HG03039 (cell line): ENCODE results near the gene WDR45B.
"Not testable (repeated sequence)": the region's sequence is repeated elsewhere in the genome, so short reads cannot be mapped to it uniquely, and the experiment has no call there.

Source experiments
- ATAC-seq: cut with Tn5 transposase; IDR thresholded peaks from one replicate; pipeline ENCODE4 v1.9.1; 2021; ENCODE audit warnings: mild to moderate bottlenecking, moderate library complexity; ENCODE audit not compliant: unreplicated experiment

WDR45B gene

DNA sequence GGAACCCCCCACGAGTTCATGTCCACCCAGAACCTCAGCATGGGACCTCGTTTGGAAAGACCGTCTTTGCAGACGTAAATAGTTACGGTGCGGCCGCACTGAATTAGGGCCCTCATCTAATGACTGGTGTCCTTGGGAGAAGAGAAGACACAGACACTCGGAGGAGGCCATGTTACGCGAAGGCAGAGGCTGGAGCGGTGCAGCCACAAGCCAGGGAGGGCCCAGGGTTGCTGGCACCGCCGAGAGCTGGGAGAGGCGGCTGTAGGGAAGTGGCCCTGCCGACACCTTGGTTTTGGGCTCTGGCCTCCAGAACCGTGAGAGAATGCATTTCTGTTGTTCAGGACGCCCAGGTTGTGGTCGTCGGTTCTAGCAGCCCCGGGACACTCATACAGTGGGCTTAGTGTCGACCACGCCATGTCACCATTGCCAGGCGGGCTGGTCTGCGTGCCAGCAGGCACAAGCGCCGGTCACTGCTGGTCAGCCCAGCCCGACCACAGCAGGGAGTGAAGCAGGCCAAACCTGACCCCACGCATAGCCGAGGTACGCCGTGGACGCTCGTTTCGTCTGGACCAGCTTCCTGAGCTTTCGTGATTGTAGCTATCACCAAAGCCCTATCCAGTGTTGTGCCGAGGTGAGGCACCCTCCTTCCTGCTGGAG lies 10.7 kb upstream of the WDR45B start:
- no peak for ATAC-seq

DNA sequence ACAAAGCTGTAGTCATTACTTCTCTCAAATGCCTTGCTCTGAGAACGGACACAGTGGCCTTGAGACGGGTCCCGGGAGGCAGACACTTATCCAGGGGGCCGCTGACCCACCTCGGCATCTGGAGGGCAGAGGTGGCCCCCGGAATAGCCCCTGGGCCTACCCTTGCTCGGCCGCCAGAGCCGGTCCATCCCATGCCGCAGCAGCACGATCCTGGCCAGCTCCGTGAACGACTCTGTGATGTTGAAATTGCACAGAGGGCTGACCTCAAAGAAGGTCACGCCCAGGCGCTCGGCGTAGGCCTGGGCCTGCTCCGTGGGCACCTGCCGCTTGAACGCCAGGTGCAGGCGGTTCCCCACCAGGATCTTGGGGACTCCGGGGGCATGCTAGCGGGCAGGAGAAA lies 10.1 kb upstream of the WDR45B start:
- no peak for ATAC-seq

DNA sequence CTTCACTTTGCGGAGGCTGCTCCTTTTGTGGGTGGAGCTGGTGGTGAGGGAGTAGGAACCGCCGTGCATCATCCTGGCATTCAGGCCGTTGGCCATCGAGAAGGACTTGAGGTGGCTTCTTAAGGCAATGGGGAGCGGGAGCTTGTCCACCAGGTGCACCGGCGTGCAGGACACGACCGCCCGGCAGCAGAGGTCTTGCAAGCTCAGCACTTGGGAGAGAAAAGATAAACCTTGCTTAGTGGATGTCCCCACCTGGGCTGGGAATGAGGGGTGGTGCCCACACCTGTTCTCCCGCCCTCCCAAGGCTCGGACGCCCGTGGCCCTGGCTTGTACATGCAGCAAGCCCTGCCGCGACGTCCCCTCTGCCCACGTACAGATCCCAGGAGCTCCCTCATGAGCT lies 9.7 kb upstream of the WDR45B start:
- ATAC-seq = no peak

DNA sequence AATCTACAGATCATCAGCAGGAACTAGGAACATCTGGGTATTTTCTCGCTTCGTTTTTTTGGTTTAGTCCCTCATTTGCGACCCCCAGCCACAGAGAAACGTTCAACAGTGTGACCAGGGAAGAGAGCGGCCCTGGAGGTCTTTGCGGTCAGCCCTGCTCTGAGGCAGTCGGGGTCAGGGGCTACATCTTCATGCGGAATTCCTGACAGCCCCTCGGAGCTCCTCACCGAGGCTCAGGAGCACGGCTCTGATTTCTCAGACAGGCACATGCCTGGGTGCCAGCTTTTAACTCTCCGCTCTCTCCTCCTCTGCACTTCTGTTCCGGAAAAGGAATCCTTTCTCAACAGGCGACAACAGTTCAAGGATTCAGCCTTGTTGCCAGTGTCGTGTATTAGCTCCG lies 8.0 kb upstream of the WDR45B start:
- no peak for ATAC-seq

DNA sequence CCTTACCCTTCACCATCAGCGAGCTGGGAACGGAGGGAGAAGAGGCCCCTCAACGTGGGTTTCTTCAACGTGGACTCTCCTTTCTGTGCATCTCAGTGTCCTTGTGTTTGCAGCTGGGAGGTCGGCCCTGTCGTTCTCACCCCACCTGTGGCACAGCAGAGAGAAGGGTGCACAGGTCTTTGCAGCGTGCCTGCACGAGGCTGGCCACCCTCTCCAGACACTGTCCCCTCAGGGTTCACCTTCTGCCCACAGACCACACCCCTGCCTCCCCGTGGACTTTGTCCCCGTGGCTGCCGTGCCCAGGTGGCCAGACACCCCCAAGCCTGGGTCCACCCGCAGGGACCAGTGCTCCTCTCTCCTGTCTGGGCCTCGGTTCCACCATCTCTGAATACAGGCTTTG lies 7.3 kb upstream of the WDR45B start:
- ATAC-seq = no peak

DNA sequence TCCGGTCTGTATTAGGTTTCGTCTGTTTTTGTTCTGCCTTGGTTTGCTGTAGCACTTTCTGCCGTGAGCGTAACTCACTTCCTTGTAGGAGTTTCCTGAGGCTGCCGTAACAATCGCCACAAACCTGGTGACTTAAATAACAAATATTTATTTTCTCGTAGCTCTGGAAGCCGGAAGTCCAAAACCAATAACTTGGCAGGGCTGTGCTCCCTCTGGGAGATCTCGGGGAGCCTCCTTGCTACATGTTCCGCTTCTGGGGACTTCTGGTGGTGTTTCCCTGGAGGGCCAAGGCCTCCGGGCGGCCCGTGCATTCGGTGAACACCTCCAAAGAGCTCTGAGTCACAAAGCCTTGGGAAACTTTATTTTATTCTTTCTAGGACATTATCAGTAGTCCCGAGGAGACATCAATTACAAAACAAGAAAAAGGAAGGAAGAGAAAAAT lies 6.8 kb upstream of the WDR45B start:
- no peak for ATAC-seq

DNA sequence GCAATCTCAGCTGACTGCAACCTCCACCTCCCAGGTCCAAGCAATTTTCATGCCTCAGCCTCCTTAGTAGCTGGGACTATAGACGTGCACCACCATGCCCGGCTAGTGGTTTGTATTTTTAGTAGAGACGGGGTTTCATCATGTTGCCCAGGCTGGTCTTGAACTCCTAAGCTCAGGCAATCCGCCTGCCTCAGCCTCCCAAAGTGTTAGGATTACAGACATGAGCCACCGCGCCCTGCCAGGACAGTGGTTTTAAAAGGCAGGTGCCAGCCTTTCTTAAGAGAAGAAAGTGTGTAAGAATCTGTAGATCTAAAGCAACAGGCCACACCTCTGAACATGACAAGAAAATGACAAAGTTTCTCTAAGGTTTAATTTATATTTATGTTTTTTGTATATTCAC lies 6.4 kb upstream of the WDR45B start:
- not testable (repeated sequence) for ATAC-seq

DNA sequence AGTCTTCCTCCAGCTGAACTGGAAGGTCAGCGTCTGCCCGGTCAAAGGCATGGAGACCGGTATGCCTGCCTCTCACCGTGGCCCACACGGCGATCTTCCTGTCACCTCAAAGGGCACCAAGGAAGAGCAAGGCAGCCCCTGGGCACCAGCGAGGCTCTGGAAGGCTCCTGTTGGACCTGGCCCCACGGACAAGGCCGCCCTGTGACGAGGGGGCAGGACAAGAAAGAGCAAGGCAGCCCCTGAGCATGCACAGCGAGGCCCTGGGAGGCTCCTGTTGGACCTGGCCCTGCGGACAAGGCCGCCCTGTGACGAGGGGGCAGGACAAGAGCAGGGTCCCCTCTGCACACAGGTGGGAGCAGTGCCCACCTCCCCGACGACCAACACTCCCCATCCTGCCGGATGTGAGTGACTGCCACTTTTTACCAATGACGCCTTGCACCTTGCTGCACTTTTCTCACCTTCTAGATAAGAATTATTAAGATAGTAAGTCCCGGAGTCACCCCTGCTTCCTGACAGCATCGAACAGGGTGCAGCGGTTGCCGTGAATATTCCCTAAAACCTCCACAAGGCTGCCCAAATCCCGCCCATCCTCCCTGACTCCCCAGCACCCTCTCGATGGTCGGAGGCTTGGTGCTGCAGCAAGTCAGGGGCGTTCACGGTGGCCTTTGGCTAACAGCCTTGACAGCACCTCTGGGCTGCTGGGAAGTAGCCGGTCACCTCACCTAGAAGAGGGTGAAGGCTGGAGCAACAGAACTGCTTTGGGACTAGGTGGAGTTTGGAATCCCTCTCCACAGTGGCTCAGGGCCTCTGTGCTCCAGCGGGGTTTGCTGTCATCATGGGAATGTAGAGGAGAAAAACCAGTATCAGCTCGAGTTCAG lies 5.6 kb upstream of the WDR45B start:
- ATAC-seq = no peak

DNA sequence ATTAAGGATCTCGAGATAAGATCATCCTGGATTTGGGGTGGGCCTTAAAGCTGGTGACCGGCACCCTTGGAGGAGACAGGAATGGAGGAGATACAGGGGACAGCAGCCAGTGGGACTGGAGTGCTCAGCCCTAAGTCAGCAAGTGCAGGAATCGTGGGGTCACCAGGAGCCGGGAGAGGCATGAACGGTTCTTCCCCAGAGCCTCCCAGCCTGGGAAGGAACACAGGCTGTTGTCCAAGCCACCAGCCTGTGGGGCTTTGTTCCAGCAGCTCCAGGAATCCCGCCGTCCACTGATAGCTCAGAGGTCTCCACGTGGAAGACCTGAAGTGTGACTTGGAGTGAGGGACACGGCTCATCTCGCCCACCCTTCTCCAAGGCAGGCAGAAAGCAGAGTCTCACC lies 2.5 kb upstream of the WDR45B start:
- ATAC-seq = no peak

DNA sequence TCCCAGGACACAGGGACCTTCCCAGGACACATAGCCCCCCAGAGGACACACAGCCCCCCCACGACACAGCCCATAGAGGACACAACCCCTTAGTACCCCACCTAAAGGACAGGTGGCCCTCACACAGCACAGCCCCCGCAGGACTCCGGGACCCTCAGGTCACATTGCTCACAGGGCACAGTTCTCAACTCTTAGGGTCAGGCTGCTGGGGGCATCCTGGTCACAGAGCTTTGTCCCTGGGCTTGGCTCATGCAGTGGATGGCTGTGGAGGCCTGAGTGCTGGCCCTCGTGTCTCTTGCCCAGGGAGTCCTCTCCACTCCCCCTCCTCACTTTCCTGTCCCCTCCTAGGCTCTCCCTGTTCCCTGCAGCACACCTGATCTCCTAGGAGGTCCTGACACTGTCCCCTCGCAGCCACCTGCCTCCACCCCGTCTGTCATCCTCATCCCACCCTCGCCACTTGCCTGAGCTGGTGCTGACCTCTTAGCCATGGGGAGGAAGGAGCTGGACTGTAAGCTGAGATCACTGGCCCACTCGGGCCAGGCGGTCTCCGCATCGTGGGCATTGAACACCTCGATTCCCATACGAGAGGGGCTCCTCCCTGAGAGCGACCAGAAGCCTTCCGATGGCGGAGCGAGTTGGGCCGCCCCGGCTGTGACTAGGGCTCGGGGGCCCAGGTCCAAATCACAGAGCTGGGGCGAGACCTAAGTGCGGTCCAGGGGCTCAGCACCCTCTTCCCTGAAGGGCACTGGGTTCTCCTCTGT lies 1.4 kb upstream of the WDR45B start:
- ATAC-seq = no peak

DNA sequence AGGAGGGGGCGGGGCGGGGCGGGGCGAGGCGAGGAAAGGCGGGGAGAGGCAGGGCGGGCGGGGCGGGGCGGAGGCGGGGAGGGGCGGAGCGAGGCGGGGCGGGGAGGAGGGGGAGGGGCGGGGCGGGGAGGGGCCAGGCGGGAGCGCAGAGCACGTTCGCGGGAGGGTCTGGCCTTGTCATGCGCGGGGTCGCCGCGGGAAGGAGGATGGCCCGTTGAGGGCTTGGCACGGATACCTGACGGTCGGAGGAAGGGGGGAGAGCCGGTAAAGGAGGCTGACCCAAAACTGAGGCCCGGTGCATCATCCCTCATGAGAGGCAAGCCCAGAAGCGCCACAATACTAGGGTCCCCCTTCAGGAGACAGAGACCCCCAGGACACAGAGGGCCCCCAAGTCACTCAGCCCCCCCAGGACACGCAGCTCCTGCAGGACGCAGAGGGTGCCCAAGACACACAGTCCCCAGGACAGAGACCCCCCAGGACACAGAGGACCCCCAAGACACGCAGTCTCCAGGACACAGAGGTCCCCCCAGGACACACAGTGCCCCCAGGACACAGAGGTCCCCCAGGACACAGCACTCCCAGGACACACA lies 593 bp upstream of the WDR45B start:
- no peak for ATAC-seq

DNA sequence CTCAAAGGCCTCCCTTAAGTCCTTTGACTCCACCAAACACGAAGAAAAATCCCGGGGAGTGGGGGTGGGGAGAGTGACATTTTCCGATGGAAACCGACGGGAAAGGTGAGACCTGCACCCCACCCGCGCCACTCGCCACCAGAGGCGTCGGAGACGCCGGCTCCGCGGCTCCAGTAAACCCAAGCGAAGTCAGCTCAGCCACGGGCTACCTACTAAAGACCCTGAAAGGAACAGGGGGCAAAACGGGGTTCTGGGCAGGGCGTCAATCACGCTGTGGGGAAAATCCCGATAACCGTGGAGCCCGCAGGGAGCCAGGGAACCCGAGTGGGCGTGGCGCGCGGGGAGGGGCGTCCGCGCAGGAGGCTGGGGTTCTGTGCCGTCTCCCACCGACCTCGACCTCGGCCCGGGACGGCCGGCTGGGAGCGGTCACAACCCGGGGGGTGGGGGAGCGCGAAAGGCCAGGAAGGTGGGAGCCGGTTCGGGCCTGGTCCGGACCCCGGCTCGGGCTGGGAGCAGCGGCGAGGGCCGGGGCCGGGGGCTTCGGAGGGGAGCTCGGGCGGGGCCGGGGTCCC lies 565 bp downstream of the WDR45B start:
- peak; percentile 26 for ATAC-seq

DNA sequence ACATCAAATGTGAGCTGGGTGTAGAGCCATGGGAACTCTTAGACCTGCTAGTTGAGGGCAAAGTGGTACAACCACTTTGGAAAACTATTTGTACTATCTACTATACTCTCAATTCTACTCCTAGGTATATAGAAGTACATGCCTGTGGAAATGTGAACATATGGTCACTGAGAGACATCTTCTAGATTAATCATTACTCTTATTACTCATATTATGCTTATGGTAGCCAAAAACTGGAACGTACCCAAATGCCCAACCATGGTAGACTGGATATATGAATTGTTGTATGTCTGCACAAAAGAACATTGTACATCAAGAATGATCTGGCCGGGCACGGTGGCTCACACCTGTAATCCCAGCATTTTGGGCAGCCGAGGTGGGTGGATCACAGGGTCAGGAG lies 2.7 kb downstream of the WDR45B start:
- ATAC-seq = no peak

DNA sequence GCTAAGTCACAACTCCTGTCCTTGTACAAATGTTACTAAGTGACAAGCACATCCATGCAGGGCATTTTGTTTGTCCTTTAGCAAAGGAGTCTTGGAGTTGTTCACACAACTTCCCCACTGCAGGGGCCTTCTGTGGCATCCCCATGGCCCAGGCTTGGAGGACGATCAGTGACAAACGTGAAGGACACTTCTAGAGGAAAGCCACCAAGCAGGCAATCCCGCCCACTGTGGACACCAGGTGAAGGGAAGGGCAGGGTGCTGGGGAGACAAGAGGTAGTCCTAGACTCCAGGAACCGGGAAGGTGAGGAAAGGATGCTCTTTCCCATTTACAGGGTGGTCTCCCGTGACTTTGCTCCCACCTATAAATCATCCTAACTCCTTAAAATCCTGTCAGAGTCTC lies 4.1 kb downstream of the WDR45B start:
- no peak for ATAC-seq

DNA sequence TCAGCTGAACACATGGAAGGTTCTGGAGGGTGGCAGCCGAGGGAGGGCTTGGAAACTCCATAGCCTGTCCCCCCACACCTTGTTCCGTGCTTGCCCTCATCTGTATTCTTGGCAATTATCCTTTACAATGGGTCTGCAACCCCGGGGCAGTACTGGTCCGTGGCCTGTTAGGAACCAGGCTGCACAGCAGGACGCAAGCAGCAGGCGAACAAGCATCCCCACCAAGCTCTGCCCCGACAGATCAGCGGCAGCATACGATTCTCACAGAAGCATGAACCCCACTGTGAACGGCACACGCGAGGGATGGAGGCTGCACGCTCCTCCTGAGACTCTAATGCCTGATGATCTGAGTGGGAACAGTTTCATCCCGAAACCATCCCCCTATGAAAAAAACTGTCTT lies 6.2 kb downstream of the WDR45B start:
- ATAC-seq = no peak

DNA sequence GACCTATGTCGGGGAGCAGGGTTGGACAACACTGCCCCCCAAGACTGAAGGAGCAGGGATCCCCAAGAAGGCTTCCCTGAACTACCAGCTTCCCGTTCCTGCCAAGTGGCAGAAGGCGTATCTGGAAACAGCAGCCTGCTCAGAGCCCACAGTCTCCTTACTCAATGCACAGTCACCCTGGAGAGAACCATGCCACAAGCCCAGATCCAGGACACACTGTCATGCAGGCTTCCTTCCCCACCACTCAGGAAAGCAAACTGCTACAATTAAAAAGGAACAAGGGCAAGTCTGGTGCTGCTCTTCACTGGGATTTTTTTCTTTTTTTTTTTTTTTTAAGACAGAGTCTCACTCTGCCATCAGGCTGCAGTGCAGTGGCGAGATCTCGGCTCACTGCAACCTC lies 8.2 kb downstream of the WDR45B start:
- ATAC-seq = no peak

DNA sequence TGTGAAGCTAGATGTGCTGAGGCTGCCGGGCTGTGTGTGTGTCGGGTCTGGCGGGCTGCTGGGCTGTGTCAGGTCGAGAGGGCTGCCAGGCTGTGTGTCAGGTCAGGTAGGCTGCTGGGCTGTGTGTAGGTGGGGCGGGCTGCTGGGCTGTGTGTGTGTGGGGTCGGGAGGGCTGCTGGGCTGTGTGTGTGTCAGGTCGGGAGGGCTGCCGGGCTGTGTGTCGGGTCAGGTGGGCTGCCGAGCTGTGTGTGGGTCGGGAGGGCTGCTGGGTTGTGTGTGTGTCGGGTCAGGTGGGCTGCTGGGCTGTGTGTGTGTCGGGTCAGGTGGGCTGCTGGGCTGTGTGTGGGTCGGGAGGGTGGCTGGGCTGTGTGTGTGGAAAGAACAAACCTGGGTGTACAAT lies 8.6 kb downstream of the WDR45B start:
- no peak for ATAC-seq

DNA sequence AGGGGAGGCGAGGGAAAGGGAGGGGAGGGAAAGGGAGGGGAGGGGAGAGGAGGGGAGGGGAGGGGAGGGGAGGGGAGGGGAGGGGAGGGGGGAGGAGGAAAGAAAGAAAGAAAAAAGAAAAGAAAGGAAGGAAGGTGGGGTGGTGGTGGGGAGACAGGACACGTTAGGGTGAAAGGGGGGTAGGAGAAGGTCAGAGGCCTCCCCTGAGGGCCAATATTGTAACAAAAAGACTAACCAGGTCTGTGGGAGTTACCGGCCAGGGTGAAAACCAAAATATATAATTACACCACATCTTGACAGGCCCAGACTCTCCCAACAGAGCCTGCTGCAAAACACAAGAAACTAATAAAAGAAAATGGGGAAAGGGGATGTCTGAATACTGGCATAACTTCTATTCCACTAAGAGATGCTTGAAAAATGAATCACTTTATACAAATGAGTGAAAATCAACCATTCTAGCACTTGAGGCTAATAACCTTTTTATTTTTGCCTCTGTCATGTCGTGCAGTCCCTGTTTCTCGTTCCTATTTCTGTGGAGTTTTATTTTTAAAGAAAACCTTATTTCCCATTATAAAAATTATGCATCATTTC lies 10.0 kb downstream of the WDR45B start:
- ATAC-seq = no peak

DNA sequence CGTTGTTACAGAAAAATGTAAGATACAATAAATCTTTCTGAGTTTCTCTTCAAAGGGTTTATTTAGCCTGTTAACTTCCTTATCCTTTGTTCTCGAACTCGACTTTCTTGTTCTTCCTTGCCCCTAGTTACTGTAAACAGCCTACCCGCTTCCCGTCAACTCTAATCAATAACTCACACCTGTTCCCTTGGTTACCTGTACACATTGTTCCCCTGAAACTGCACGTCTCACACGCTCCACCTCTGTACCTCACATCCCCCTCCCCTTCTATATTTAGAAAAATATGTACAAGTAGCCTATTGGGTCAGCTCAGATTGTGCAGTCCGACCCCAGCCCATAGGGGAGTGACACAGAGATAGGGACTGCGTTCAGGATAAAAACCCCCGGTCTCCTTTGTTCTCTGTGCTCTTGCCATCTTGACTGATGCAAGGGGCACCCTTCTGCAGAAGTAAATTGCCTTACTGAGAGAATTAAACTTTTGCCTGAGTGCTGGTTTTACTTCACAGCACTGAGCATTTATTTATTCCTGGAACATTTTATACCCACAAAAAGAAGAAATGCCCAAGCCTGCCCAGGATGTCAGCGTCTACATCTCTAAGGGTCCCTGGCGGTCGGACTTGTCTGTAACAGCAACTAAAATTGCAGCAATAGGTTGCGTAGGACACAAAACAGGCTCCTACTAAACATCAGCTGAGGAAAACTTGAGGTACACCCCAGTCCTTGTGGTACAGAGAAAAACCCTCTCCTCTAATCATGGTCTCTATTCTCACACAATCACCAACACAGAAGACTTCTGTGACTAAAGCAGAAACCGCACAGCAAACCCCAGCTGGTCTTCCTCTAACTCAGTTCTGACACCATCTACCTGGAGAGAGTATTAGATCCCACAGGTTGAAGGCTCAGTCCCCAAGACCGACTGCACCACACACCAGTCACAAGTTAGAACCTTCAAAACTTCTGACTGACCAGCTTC lies 11.3 kb downstream of the WDR45B start:
- no peak for ATAC-seq
